PC-3 (cell line): ENCODE data around the gene EDNRA. TPM values are rescaled to one million over a fixed set of nuclear protein-coding genes. Genes with fewer than 3 reads are reported as not detected.
A peak's percentile ranks its signal among the peaks of the same experiment; 100 is the strongest.

Experiments
- ATAC-seq: fragments of 200-7000 bp; cut with Tn5 transposase; 2 replicates; pipeline ENCODE4 v1.9.1; 2020; ENCODE audit warnings: mild to moderate bottlenecking, moderate library complexity
- BruUV-seq: library from RNA; stranded (reverse); fragments of 400-500 nt; replicated peaks from 2 replicates; lab custom pipeline; 2021; lab: Mats Ljungman, UMichigan
- CTCF ChIA-PET: fragments of 300-600 bp; sonication (Branson Sonifier 250); formaldehyde crosslinking; loops from one replicate; lab custom pipeline; 2022; ENCODE audit warnings: antibody characterized with exemption; lab: Charles Lee
- POLR2A ChIA-PET: fragments of 300-600 bp; sonication (Branson Sonifier 250); formaldehyde crosslinking; loops from one replicate; lab custom pipeline; 2022; ENCODE audit warnings: antibody characterized with exemption; ENCODE audit not compliant: unreplicated experiment; lab: Charles Lee
- DNase-seq: peaks from one replicate; pipeline ENCODE4 v3.0.0-alpha.2; 2015
- H2AFZ ChIP-seq: fragments of 300-600 bp; sonication (generic); 2 replicates; pipeline ENCODE4 v1.6.0; 2016; ENCODE audit warnings: antibody characterized with exemption, low read length
- H3F3A ChIP-seq: fragments of 300-600 bp; sonication (generic); one replicate; pipeline ENCODE4 v1.6.0; 2017; ENCODE audit warnings: antibody characterized with exemption, low read length, control low read depth, mild to moderate bottlenecking; ENCODE audit not compliant: unreplicated experiment
- H3K27ac ChIP-seq: fragments of 300-600 bp; sonication (generic); 2 replicates; pipeline ENCODE4 v1.5.1; 2016; ENCODE audit warnings: mild to moderate bottlenecking, low read length
- H3K27me3 ChIP-seq: fragments of 300-600 bp; sonication (generic); 2 replicates; pipeline ENCODE4 v1.6.1; 2016; ENCODE audit warnings: low read length, mixed read lengths
- H3K36me3 ChIP-seq: fragments of 300-600 bp; sonication (generic); 2 replicates; pipeline ENCODE4 v1.6.1; 2016; ENCODE audit warnings: low read depth, mixed run types, low read length, mixed read lengths
- H3K4me1 ChIP-seq: fragments of 300-600 bp; sonication (generic); 2 replicates; pipeline ENCODE4 v1.5.1; 2016; ENCODE audit warnings: low read length; ENCODE audit not compliant: insufficient read depth
- H3K4me2 ChIP-seq: fragments of 300-600 bp; sonication (generic); 2 replicates; pipeline ENCODE4 v1.6.0; 2016; ENCODE audit warnings: low read length
- H3K4me3 ChIP-seq: fragments of 300-600 bp; sonication (generic); 2 replicates; pipeline ENCODE4 v1.5.1; 2016; ENCODE audit warnings: mild to moderate bottlenecking, low read length, mixed read lengths
- H3K79me2 ChIP-seq: fragments of 300-600 bp; sonication (generic); 2 replicates; pipeline ENCODE4 v1.6.1; 2017; ENCODE audit warnings: low read length, mixed read lengths
- H3K9ac ChIP-seq: fragments of 300-600 bp; sonication (generic); 2 replicates; pipeline ENCODE4 v1.6.0; 2016; ENCODE audit warnings: mild to moderate bottlenecking, low read length
- H3K9me2 ChIP-seq: fragments of 300-600 bp; sonication (generic); replicated peaks from 2 replicates; pipeline ENCODE4 v1.6.1; 2016; ENCODE audit warnings: mixed run types, low read length, mixed read lengths
- H3K9me3 ChIP-seq: fragments of 300-600 bp; sonication (generic); 2 replicates; pipeline ENCODE4 v1.6.1; 2016; ENCODE audit warnings: low read length, mixed read lengths
- H4K20me1 ChIP-seq: fragments of 300-600 bp; sonication (generic); 2 replicates; pipeline ENCODE4 v1.6.1; 2016; ENCODE audit warnings: low read length, mixed read lengths
- CTCF ChIP-seq: fragments of 300-600 bp; sonication (generic); conservative IDR thresholded peaks from 2 replicates; pipeline ENCODE4 v1.5.1; 2017; ENCODE audit warnings: antibody characterized with exemption, low read depth, mild to moderate bottlenecking, low read length
- EZH2 ChIP-seq: fragments of 300-600 bp; sonication (generic); IDR thresholded peaks from one replicate; pipeline ENCODE4 v1.6.1; 2017; ENCODE audit warnings: antibody characterized with exemption, mild to moderate bottlenecking, low read length; ENCODE audit not compliant: unreplicated experiment
- EZH2phosphoT487 ChIP-seq: fragments of 300-600 bp; sonication (generic); IDR thresholded peaks from 2 replicates; pipeline ENCODE4 v1.6.1; 2018; ENCODE audit warnings: mild to moderate bottlenecking, antibody characterized with exemption, low read length, borderline replicate concordance
- intact Hi-C: fragments of 100-400 bp; cut with micrococcal nuclease; formaldehyde crosslinking; loops from 2 replicates; pipeline ENCODE4 v1.9.0; 2023
- total RNA-seq: library from RNA; depleted of rRNA; stranded (reverse); fragments of >200 nt; gene quantifications from 2 replicates; pipeline ENCODE4 v1.2.3, GENCODE V29; 2014

EDNRA gene
- total RNA-seq, 1 experiment from 2014 or later, result 2.4 TPM

- no TSS peak for BruUV-seq
- peak; percentile 79 for DNase-seq
- ChIA-PET POLR2A (no interaction called here), CTCF (interaction anchor here (1.1 kb wide), 1 partner anchor 277 kb away, joined by 4 read pairs; no protein-coding TSS in a partner anchor)
- no peak overlapping the region for H3K4me3 ChIP-seq
- 0 out of 2 replicates have a peak, but pooled peaks cover 7% of the 10 kb centered on the region for H3K4me1 ChIP-seq
- no peak overlapping the region for H3K27ac ChIP-seq
- no peaks in the 10 kb centered on the region for H3K9me3 ChIP-seq
- no peak for TF ChIP-seq EZH2
- no peak for TF ChIP-seq EZH2phosphoT487
- peak; percentile 74 for TF ChIP-seq CTCF
- no peak overlapping the region for H3K4me2 ChIP-seq
- H3K79me2 ChIP-seq, result no peaks in the 10 kb centered on the region
- no peaks in the 10 kb centered on the region for H3K27me3 ChIP-seq
- no peak overlapping the region for H3K9ac ChIP-seq
- H3F3A ChIP-seq, result no peaks in the 10 kb centered on the region
- H3K36me3 ChIP-seq, result no peaks in the 10 kb centered on the region
- no peaks in the 10 kb centered on the region for H3K9me2 ChIP-seq
- intact Hi-C loops, result loop anchor here (1.0 kb wide), 4 partner anchors 72 to 571 kb away; no protein-coding TSS in a partner anchor
- no peaks in the 10 kb centered on the region for H4K20me1 ChIP-seq
- no peak overlapping the region for H2AFZ ChIP-seq
- ATAC-seq, result peak; percentile 38
These were observed 109.5 kb downstream of the EDNRA start for GRCh38 chr4:147590249-147590920.

GRCh38 chr4:147591106-147591505 is 110.2 kb downstream of the EDNRA start:
- no peaks in the 10 kb centered on the region for H3K36me3 ChIP-seq
- DNase-seq (no peak), ATAC-seq (peak; percentile 40)
- no peak overlapping the region for H3K9ac ChIP-seq
- no peaks in the 10 kb centered on the region for H4K20me1 ChIP-seq
- POLR2A ChIA-PET, result no interaction called here
- no TSS peak for BruUV-seq
- intact Hi-C loops, result no loop called here
- CTCF ChIA-PET, result no interaction called here
- no peak overlapping the region for H3K27ac ChIP-seq
- H3K9me3 ChIP-seq, result no peaks in the 10 kb centered on the region
- 0 out of 2 replicates have a peak, but pooled peaks cover 7% of the 10 kb centered on the region for H3K4me1 ChIP-seq
- H3K4me2 ChIP-seq, result no peak overlapping the region
- no peaks in the 10 kb centered on the region for H3K79me2 ChIP-seq
- no peak overlapping the region for H3K4me3 ChIP-seq
- TF ChIP-seq CTCF (no peak), EZH2 (no peak), EZH2phosphoT487 (no peak)
- H3K9me2 ChIP-seq, result no peaks in the 10 kb centered on the region
- no peaks in the 10 kb centered on the region for H3F3A ChIP-seq
- H3K27me3 ChIP-seq, result no peaks in the 10 kb centered on the region
- H2AFZ ChIP-seq, result no peak overlapping the region

DNA sequence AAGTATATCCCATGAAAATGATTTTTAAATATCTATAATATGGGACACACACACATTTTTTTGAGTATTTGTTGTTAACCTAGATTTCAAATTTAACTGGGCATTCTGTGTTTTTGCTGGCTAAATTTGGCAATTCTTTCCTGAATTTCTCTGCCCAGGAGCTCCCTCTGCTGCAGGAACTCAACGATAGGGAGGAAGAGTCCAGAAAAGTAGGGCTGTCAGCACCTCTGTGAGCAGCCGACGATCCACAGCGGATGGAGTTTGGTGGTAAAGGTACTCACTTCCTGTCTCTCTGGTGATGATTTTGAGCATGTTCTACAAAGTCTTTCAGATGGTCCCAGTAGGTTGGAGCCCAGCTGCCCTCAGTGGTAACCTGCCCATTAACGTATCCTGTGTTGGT is 113.2 kb downstream of the EDNRA start:
- intact Hi-C loops, result no loop called here
- POLR2A ChIA-PET, result no interaction called here
- no peak overlapping the region for H2AFZ ChIP-seq
- no peak overlapping the region for H3K27ac ChIP-seq
- no peaks in the 10 kb centered on the region for H3K9me3 ChIP-seq
- H3K4me3 ChIP-seq, result no peak overlapping the region
- CTCF ChIA-PET, result interaction anchor here (0.6 kb wide), 3 partner anchors 342 to 524 kb away, joined by 3 to 4 read pairs (median 3); no protein-coding TSS in a partner anchor
- no peaks in the 10 kb centered on the region for H3K9me2 ChIP-seq
- ATAC-seq (no peak), DNase-seq (no peak)
- peaks cover 22% of the 10 kb centered on the region for H3K4me1 ChIP-seq
- H3K9ac ChIP-seq, result no peak overlapping the region
- TF ChIP-seq EZH2phosphoT487, result no peak
- no peak for TF ChIP-seq EZH2
- TF ChIP-seq CTCF, result peak; percentile 44; the same call in 1 of the 2 replicates
- no peaks in the 10 kb centered on the region for H3K27me3 ChIP-seq
- H3F3A ChIP-seq, result no peaks in the 10 kb centered on the region
- H3K4me2 ChIP-seq, result no peak overlapping the region
- no peaks in the 10 kb centered on the region for H4K20me1 ChIP-seq
- H3K79me2 ChIP-seq, result no peaks in the 10 kb centered on the region
- BruUV-seq, result no TSS peak
- no peaks in the 10 kb centered on the region for H3K36me3 ChIP-seq
